ENCODE results near the gene MYH14. TPM values are rescaled to one million over a fixed set of nuclear protein-coding genes. Genes with fewer than 3 reads are reported as not detected.

The MYH14 gene
- total and polyA plus RNA-seq, 9 of the 15 experiments (the other 6 are each of a cell fraction or from before 2014, with no cell fraction given): 0.04 to 0.86 (median 0.19) TPM; not detected in 2

GRCh38 chr19:50333737-50334617, 130.6 kb downstream of the MYH14 start:
- ATAC-seq: peak; percentile 3; the same call in 1 of the 3 replicates
- Histone ChIP-seq H3K9me1 (ENCODE audit: control insufficient read depth, insufficient read depth, low read length) (no peaks in the 10 kb centered on the region), H3K36me3 (ENCODE audit: control insufficient read depth, insufficient read depth, low read length) (no peaks in the 10 kb centered on the region; the same call in 2 of the 3 replicates), H3K27me3 (ENCODE audit: control insufficient read depth in 2 of 2, insufficient read depth in 2 of 2, low read length in 2 of 2) (no peaks in the 10 kb centered on the region), H3K27ac (ENCODE audit: extremely low read depth, low read depth, low read length) (peak overlapping the region; percentile 95), H3K4me3 (peak overlapping the region; percentile 41), H3K79me2 (ENCODE audit: control insufficient read depth, insufficient read depth, low read length) (peaks cover 27% of the 10 kb centered on the region), H3K4me2 (ENCODE audit: insufficient read depth, low read length) (peak overlapping the region; percentile 89), H3K4me1 (replicated peaks in 1 of 2; ENCODE audit: control insufficient read depth in 2 of 2, insufficient read depth in 2 of 2, low read length in 2 of 2) (peaks cover 38 to 55% of the 10 kb centered on the region in 2 experiments; a peak in 4 of 5 replicates), H2AFZ (ENCODE audit: low read depth, low read length) (peak overlapping the region; percentile 94), H3K9ac (ENCODE audit: insufficient read depth in 1 of 2, low read depth in 2 of 2, low read length in 2 of 2) (peak overlapping the region; percentile 82 to 93), H3K9me3 (replicated peaks; ENCODE audit: control insufficient read depth, insufficient read depth, low read depth, low read length) (no peaks in the 10 kb centered on the region), H4K20me1 (replicated peaks; ENCODE audit: control insufficient read depth, insufficient read depth, low read length) (no peaks in the 10 kb centered on the region)
- CTCF ChIA-PET (ENCODE audit: low intra/inter-chr PET ratio): interaction anchor here (0.5 kb wide), 1 partner anchor 215 kb away, joined by 3 read pairs; no protein-coding TSS in a partner anchor
- 6% methylated on average over 47 of the region's 54 CpGs for WGBS (ENCODE audit: insufficient coverage, low coverage, missing lambda C conversion rate)
- POLR2A ChIA-PET: interaction anchor here (0.9 to 1.0 kb wide), 2 partner anchors 17 to 179 kb away, joined by 3 read pairs; no protein-coding TSS in a partner anchor
- no peak for FAIRE-seq
- TSS peak; percentile 48 for BruUV-seq (replicated peaks)
- in situ Hi-C loops (cut with MboI) (loop anchor here (10.0 kb wide), 1 partner anchor 1219 kb away; the partner anchor contains the start of genes C19orf73, LIN7B and PPFIA3), intact Hi-C loops (cut with micrococcal nuclease) (no loop called here)
- DNase-seq (ENCODE audit: extremely low read depth in 1 of 4, low spot score in 3 of 4): peak; percentile 90 to 99 (median 98)
- TF ChIP-seq ZNF24 (IDR thresholded peaks at IDR 0.05) (peak; percentile 47; the same call in 1 of the 2 replicates), YY1 (IDR thresholded peaks at IDR 0.05; ENCODE audit: borderline replicate concordance in 1 of 3, control insufficient read depth in 1 of 3, extremely low read depth in 1 of 3, insufficient read depth in 3 of 3, insufficient read length in 1 of 3, insufficient replicate concordance in 2 of 3, low read depth in 1 of 3, low read length in 2 of 3) (peak in 1 of 3 experiments; percentile 53), CHD7 (IDR thresholded peaks at IDR 0.05; ENCODE audit: low read depth, low read length) (no peak), ZNF449 (CRISPR knock-in tag; IDR thresholded peaks at IDR 0.05) (no peak; the same call in 1 of the 2 replicates), ZNF586 (CRISPR knock-in tag; conservative IDR thresholded peaks at IDR 0.05) (no peak), HDAC1 (IDR thresholded peaks at IDR 0.05) (peak in 1 of 2 experiments; percentile 47; a peak in 1 of 4 replicates)

Data from K562 (cell line).